ENCODE results near the gene TSPAN31. TPM values are rescaled to one million over a fixed set of nuclear protein-coding genes. Genes with fewer than 3 reads are reported as not detected.

TSPAN31 gene
- total and polyA plus RNA-seq, 9 of the 15 experiments (the other 6 are each of a cell fraction or from before 2014, with no cell fraction given), result 11.3 to 26.4 (median 14.3) TPM

- peak; percentile 92 for TF ChIP-seq TOE1 (IDR thresholded peaks at IDR 0.05; ENCODE audit: borderline replicate concordance)
- TF ChIP-seq TOE1 (CRISPR knock-in tag; IDR thresholded peaks at IDR 0.05; ENCODE audit: borderline replicate concordance, low read depth), result no peak; the same call in 1 of the 2 replicates
- no peak for TF ChIP-seq ZBTB26 (CRISPR knock-in tag; IDR thresholded peaks at IDR 0.05)
- peak; percentile 67; the same call in 1 of the 2 replicates for TF ChIP-seq ZNF263 (CRISPR knock-in tag; IDR thresholded peaks at IDR 0.05; ENCODE audit: borderline replicate concordance)
- TF ChIP-seq PHF20 (IDR thresholded peaks at IDR 0.05; ENCODE audit: partially characterized antibody), result peak; percentile 90
- TF ChIP-seq HMGN3 (IDR thresholded peaks at IDR 0.05; ENCODE audit: borderline replicate concordance, extremely low read depth, insufficient read length, low read depth, low read length), result peak; percentile 56
- TF ChIP-seq MAZ (CRISPR knock-in tag; conservative IDR thresholded peaks at IDR 0.05 in 1 of 2, IDR thresholded peaks at IDR 0.05 in 1 of 2), result peak; percentile 97 to 99
- peak; percentile 94 for TF ChIP-seq TAF7 (tag; IDR thresholded peaks at IDR 0.05)
- no peak; the same call in 1 of the 2 replicates for TF ChIP-seq CEBPG (CRISPR knock-in tag; IDR thresholded peaks at IDR 0.05)
- no peak for TF ChIP-seq CEBPG (tag; conservative IDR thresholded peaks at IDR 0.05 in 1 of 2, IDR thresholded peaks at IDR 0.05 in 1 of 2)
- TF ChIP-seq FOXK1 (CRISPR knock-in tag; IDR thresholded peaks at IDR 0.05; ENCODE audit: borderline replicate concordance), result peak; percentile 65; the same call in 1 of the 2 replicates
- peak; percentile 94 for TF ChIP-seq RBFOX2 (IDR thresholded peaks at IDR 0.05; ENCODE audit: low read depth, low read length)
- TF ChIP-seq JUN (IDR thresholded peaks at IDR 0.05; ENCODE audit: borderline replicate concordance, low read depth, low read length), result peak; percentile 89
- TF ChIP-seq JUN (CRISPR knock-in tag; IDR thresholded peaks at IDR 0.05; ENCODE audit: borderline replicate concordance), result peak; percentile 97
- TF ChIP-seq SIN3A (IDR thresholded peaks at IDR 0.05; ENCODE audit: borderline replicate concordance in 2 of 2, control insufficient read depth in 1 of 2, low read depth in 2 of 2, low read length in 2 of 2), result peak; percentile 98 to 99
- TF ChIP-seq ZNF318 (IDR thresholded peaks at IDR 0.05; ENCODE audit: borderline replicate concordance in 1 of 2, low read depth in 1 of 2), result peak in 1 of 2 experiments; percentile 83; a peak in 2 of 4 replicates
- peak; percentile 76 for TF ChIP-seq POLR2H (tag; IDR thresholded peaks at IDR 0.05; ENCODE audit: low read depth)
- TF ChIP-seq DIDO1 (tag; IDR thresholded peaks at IDR 0.05; ENCODE audit: low read depth), result peak; percentile 73
Measured at GRCh38 chr12:57771873-57772428, 27.1 kb downstream of the TSPAN31 start, which contains the start of gene METTL1 (continued).

Measured in K562 (cell line).